Stimulated activated CD8-positive, alpha-beta memory T cell treated with anti-CD3 and anti-CD28 coated beads, Interleukin-7, amount 100 ng/mL, for 48 hours (primary cell): ENCODE data around the gene RWDD4.

ENCODE experiments used
- DNase-seq, 2 donors: peaks; one replicate each; pipeline ENCODE4 v3.0.0-alpha.2; 2020; ENCODE audit warnings: low read depth in 1 of 2; ENCODE audit errors: extremely low read depth in 1 of 2

RWDD4 gene

DNA sequence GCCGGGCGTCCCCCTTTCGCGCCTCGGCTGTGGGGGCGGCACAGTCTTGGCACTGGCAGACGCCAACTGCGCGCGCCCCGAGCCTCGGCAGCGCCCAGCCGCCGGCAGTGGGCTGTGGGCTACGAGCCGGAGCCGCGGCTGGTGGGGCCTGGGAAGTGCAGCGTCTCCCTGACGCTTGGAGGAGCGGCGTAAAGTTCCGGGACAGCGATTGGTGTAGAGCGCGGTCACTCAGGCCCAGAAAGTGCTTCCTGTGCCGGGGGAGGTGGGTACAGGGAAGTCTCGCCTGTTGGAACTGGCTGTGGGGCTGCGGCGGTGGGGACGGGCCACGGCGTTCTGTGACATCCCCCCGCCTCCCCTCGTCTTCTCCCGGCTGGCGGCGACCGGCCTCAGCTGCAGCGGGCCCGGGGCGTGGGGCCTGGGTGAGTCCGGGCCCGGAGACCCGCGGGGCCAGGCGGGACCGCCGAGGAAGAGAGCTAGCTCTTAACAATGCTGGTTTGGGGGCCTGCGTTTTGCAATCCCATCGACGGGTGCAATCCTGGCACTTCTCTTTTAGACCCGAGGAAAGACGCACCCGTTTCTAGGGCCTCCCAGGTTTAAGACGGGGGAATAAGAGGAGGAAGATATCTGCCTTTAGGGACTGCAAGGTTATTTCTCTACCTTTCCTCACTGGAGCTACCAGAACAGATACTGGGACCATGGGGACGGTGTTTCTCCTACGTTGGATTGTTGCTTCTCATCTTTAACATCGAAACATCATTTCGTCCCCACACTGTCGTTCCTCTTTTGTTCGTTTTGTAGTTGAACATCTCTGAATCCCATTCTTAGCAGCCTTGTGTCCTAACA lies at the start of gene RWDD4, which contains the start of gene TRAPPC11:
Gene RWDD4, minus strand, starts transcription at position 157 of the 843 bp plus-strand sequence. CDS start 233 bp downstream, outside the sequence.
Gene TRAPPC11, plus strand, starts transcription at position 265 of the 843 bp plus-strand sequence. CDS start 4,575 bp downstream, outside the sequence.
- peak; percentile 90 to 94 for DNase-seq

DNA sequence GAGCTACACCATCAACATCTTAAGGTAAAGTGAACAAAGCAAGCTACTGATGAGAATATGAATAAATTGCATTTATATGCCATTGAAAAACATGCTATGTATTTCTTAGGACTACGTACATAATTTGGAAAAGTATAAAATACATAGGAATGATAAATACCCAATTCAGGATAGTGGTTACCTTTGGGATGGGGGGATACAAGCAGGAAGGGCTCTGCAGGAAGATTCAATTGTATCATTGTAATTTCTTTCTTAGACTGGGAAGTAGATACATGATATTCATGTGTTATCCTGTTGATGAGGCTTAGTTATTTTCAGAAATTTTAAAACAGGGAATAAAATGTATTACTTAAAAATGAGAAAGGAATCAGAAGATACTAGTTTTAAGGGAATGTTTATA lies 43.5 kb upstream of the RWDD4 start:
- no peak for DNase-seq

DNA sequence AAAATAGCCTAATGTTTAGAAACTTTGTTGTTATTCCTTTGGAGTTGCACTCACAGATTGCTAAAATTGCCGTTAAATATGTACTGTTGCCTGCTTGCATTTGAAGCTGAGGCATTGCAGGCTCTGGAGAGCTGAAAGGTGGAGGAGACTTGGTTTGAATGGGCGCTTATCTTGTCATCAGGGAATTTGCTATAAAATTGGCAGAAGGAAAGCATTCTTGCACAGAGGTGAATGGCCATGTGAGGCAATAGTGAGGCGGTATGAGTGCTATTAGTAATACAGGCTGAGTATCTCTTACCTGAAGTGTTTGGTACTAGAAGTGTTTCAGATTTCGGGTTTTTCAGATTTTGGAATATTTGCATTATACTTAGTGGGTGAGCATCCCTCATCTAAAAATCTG lies 41.4 kb upstream of the RWDD4 start:
- no peak for DNase-seq

DNA sequence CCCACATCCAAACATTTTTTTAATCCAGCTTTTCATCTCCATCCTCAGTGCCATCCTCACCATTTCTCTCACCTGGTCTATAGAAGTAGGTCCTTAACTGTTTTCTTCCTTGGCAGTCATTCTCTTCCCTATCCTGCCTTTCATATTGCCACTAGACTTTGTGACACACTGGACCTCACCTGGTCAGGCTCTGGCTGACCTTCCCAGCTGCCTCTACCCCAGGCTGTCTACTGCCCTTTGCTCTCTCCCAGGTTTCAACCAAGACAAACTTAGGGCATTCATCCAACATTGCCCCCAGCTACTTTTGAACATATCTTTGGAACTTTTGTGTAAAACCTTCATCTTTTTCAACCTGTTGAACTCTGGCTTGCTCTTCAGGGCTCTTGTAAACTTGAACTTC lies 39.9 kb upstream of the RWDD4 start:
- DNase-seq = no peak

DNA sequence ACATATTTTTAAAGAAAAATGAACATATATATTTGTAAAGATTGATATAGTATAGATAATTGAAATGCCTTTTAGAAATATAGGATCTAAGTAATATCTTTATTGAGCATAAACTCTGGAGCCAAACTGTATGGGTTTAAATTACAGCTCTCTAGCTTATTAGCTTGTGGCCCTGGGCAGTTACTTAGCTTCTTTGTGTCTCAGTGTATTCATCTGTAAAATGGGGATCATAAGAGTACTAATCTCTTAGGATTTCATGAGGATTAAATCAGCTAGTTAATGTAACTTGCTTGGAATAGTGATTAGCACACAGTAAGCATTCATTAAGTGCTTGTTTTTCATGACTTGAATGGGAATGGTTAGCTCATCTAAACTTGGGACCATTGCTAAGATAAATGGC lies 32.9 kb upstream of the RWDD4 start:
- no peak for DNase-seq

DNA sequence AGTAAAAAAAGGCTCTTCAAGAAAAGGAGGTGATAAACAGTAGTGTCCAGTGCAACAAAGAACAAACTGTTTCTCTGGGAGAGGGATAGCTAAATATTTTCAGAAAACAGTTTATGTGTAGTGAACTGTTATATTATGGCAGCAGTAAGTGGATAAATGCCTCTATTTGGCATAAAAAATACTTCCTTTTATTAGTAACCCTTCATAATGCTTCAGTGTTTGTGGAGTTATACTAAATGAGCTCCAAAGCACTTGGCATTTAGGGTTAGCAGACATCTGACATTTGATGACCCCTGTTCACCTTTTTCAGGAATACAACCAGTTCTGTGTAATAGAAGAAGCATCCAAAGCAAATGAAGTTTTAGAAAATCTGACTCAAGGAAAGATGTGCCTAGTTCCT lies 32.0 kb upstream of the RWDD4 start:
- DNase-seq = no peak

DNA sequence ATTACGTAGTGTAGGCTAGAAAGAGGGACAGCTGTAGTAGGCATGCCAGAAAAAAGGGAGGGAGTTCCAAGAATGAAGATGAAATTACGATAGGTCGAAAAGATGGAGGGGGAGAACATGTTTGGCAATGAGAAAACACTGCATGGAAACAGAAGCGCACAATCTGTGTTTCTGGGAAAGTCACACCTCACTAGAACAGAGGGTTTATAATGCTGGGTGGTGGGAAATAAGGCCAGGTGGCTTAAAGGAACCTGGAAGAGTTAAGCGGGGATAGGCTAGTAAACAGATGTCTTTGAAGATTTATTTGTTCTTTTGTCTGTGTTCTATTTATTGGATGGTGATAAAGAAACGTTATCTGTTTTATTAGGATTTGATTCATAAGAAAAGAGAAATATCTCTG lies 29.2 kb upstream of the RWDD4 start:
- no peak for DNase-seq

DNA sequence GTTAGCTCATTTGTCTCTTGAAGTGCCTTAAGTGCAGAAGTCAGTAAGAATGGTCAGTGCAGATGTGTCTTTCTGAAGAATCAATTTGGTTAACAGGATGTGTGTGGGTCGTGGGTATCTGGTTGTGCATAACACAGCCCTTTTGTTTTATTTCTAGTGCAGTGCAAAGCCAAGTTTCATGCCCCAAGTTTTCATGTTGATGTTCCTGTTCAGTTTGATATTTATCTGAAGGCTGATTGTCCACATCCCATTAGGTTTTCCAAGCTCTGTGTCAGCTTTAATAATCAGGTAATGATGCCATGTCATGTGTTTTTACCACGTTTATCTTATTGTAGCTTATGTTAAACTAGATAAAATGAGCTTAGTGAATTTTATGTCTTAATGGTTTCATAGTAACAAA lies 27.5 kb upstream of the RWDD4 start:
- DNase-seq = no peak

DNA sequence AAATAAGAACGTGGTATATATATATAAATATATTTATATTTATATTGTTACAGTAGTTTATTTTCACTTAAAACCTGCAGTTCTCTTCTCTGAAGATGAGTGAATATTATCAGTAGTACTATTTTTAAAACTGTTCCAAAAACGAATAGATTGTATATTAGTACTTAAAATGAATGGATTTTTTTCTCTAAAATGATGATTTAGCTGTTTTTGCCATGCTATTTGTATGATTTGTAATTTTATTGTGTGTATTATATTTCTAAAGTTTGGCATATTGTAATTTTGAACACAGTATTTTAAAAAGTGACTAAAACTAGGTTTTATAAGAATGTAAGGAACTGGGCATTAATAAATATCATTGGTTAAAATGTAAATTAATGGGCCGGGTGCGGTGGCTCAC lies 22.1 kb upstream of the RWDD4 start:
- no peak for DNase-seq

DNA sequence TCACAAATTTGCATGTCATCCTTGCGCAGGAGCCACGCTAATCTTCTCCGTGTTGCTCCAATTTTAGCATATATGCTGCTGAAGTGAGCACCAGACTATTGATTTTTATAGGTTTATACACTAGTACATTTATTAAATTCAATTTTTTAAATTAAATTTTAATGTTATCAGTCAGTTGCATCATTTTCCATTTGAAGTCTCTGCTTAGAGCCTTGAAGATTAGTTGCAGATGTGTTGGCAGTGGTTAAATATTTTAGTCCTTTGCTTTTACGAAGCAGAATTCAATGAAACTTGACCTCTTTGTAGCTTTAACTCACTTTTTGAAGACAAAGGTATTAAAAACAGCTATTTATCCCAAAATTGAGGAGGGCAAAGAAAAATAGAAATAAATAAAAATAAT lies 16.6 kb upstream of the RWDD4 start:
- DNase-seq = no peak

DNA sequence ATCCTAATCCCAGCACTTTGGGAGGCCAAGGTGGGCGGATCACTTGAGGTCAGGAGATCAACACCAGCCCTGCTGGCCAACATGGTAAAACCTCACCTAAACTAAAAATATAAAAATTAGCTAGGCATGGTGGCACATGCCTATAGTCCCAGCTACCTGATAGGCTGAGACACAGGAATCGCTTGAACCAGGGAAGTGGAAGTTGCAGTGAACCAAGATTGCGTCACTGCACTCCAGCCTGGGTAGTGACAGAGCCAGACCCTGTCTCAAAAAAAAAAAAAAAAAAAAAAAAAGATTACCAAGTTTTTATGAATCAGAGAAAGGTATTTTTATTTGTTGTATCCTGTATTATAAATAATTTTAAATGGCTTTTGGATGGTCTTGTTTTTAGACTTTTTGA lies 15.2 kb upstream of the RWDD4 start:
- DNase-seq = no peak

DNA sequence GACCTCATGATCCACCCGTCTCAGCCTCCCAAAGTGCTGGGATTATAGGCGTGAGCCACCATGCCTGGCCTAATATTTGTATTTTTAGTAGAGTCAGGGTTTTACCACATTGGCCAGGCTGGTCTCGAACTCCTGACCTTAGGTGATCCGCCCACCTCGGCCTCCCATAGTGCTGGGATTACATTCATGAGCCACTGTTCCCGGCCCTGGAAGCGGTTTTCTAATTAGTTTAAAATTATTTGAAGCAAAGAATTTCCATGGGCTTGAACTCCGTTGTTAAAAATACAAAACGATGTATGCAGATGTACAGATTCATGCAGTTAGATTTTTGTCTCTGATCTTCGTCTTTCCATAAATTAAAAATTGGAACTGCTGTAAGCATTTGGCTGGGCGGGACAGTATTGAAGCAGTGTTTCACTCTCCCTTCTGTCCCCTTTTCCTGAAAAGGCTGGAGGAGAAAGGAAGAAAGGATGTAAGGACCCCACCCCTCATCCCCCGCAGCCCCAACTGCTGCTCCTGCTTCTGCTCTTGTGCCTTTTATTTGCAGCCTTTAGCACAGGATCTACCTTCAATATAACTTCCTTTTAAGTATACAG lies 12.1 kb upstream of the RWDD4 start:
- no peak for DNase-seq

DNA sequence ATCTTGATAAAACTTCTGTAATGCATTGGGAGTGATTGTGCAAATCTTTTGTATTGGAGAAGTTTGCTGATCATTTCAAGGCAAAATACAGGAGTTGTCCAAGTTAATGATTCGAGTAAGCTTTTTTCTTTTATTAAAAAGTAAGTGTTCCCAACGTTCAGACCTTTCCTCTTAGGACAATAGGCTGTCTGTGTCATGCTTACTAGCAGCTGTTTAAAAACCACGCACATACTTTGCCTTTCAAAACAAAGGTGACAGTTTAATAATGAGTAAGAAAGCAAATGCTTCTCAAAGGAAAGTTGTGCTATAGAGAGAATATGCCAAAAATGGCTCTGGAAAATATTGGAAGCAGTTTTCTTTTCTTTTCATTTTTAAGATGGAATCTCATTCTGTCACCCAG lies 11.3 kb upstream of the RWDD4 start:
- no peak for DNase-seq

DNA sequence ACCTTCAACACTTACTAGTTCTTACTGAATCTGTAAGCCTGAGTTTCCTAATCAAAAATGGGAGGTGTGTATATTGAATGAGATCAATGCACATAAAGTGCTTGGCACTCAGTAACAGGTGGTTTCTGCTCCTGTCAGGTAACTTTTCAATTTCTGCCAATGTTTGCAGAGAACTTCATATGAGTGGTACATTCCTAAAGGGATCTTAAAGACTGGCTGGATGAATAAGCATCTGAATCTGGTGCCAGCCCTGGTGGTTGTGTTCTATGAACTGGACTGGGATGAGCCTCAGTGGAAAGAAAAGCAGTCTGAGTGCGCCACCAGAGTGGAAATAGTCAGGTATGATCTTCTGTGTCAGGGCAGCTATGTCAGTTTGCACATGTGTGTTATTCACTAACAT lies 7.1 kb upstream of the RWDD4 start:
- DNase-seq = no peak

DNA sequence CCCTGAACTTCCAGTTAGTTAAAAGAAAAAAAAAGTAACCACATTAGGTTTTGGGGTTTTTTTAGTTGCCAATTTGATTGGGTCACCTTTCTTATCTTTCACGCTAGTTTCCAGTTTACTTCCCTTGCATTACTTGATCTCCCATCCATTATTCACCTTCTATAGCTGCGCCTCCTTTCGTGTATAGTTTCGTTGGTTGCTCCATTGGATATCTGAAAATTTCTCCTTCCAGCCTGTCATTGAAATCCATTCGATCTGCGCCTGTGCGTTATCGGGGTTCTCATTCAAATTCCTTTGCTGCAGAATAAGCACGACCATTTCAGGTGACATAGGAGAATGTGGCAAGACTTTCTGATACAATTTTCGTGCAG lies 872 bp upstream of the RWDD4 start:
- DNase-seq = no peak

DNA sequence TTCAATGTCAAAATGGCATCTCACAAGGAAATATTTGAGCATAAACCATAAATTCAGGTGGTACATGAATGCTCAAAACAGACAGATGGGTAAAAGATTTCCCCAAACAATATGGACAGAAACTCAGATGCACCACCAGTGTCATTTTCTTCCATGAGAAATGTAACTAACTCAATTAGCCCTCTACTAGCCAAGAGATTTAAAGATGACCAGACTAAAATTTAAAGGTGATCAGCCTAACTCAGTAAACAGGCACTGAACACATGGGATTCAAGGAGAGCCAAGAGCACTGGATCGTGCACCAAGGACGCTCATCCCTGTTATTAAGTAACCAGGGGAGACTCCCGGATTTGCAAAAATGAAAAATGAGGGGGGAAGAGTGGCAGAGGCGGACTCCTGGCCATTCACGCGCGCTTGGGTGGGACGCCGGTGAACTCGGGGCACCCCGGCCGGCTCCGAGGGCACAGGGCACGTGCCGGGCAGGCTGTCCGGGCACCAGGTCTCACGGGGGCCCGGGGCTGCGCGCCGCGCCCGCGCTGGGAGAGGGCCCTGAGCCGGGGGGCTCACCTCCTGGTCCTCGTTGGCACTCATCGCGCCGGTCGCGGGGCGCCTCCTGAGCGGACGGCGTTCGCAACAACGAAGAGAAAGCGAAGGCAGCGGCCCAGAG lies 490 bp downstream of the RWDD4 start:
- DNase-seq = no peak

DNA sequence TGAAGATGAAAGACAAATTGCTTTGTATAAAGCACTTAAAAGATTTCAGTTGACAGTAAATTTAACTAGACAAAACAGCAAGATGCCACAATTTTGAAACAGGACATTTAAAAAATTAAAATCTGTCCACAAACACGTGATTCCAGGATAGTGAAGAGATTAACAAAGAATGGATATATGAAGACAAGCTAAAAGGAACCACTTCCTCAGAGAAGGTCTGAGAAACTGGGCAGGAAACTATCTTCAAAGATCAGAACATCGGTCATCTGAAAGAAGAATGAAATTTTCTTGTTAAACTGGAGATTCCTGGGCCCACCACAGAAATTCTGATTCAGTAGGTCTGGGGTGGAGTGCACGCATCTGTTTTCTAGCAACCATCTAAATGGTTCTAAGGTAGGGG lies 1.4 kb downstream of the RWDD4 start:
- DNase-seq = no peak

DNA sequence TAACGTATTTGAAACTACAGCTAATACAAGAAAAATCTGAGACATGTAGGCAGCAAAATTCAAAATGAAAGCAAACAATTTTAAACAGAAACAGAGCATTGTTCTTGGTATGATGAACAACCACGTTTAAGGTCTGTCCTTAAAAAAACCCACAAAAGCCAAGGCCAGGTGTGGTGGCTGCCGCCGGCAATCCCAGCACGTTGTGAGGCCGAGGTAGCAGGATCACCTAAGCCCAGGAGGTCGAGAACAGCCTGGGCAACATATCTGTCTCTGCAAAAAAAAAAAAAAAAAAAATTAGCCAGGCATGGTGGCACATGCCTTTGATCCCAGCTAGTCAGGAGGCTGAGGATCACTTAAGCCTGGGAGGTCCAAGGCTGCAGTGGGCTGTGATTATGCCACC lies 13.7 kb downstream of the RWDD4 start:
- DNase-seq = no peak

DNA sequence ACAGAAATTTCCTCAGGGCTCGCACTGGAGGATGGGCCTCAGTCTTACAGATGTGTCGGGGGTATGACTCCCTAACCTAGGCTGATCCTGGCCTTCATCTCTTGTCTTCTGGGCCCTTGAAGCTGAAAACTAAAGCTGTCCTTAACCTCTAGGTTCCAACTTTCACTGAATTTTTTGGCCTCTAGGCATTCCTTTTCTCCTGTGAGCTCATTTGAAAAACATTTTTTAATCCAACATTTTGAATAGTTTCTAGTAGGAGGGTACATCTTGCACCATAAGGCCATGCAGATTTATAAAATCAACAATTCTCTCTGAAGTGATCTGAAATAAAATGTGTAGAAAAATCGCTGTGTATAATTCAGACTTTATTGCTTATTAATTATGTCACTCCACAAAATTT lies 19.7 kb downstream of the RWDD4 start:
- no peak for DNase-seq

DNA sequence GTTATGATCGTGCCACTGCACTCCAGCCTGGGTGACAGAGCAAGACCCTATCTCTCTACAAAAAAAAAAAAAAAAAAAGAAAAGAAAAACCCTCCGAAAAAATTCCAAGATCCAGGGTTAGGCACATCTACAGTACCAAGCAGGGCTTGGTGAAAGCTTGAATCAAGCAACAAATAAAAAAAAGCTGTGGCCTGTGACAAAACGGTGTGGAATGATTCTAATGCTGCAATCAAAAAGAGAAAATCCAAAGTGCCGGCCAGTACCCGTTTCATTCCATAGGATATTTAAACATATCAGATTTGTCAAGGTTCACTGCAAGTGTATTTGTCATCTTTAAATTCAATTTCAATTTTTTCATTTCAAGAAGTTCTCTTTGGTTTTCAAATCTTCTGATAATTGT lies 20.5 kb downstream of the RWDD4 start:
- DNase-seq = no peak

DNA sequence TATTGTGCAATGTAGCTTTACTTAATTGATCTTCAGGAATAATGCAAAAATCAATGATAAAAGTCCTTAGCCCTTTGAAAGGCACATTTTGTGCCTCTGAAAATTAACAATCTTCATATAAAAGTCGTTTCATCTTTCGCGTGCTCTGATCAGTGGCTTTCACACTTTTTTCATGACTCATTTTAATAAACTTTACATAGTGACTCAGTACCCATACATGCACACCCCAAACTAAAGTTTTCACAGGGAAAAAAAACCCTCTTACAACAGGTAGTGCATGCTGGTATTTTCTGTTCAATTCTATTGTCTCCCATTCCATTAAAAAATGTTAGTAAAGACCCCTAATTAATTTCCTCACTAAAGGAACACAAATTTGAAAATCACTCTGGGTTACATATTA lies 21.5 kb downstream of the RWDD4 start:
- no peak for DNase-seq

DNA sequence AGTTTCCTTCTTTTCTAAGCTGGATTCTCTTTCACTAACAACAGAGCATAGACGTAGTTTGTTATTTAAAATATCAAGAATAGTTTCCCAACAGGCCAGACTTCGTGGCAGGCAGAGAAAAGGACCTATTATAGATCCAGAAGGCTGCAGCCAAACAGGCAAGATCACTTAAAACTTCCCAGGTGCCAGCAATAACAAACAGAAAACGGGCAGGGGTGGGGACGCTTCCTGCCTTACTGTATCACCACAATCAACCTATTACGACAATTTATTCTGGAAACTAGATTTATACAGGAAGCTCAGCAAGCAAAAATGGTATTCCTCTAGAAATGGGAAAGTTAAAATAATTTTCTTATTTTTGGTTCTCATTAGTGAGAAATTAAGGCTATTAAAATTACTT lies 22.1 kb downstream of the RWDD4 start:
- no peak for DNase-seq
